Mesenchymal stem cell (in vitro differentiated cells and primary cell): Measurements from ENCODE around the gene WWOX.

Source experiments
- DNase-seq: peaks from one replicate; pipeline ENCODE4 v3.0.0-alpha.2; 2013
- H2AFZ ChIP-seq: one replicate; pipeline ENCODE4 v1.6.1; 2013; ENCODE audit warnings: low read depth, mild to moderate bottlenecking, control low read depth, inconsistent platforms, low read length, moderate library complexity
- H2AK5ac ChIP-seq: 2 replicates; pipeline ENCODE4 v1.6.1; 2013; ENCODE audit warnings: low read length, moderate library complexity, mild to moderate bottlenecking, inconsistent platforms; ENCODE audit not compliant: severe bottlenecking
- H2BK120ac ChIP-seq: one replicate; pipeline ENCODE4 v1.6.1; 2013; ENCODE audit warnings: low read depth, mild to moderate bottlenecking, inconsistent platforms, low read length, moderate library complexity
- H2BK12ac ChIP-seq, 2 experiments: one replicate each; pipeline ENCODE4 v1.6.1; 2013; ENCODE audit warnings: inconsistent platforms in 2 of 2, low read length in 2 of 2, mild to moderate bottlenecking in 2 of 2, moderate library complexity in 2 of 2, control low read depth in 1 of 2
- H2BK15ac ChIP-seq: one replicate; pipeline ENCODE4 v1.6.1; 2013; ENCODE audit warnings: mild to moderate bottlenecking, low read depth, inconsistent platforms; ENCODE audit not compliant: poor library complexity, severe bottlenecking
- H2BK5ac ChIP-seq: 2 replicates; pipeline ENCODE4 v1.6.1; 2013; ENCODE audit warnings: low read depth, mild to moderate bottlenecking, low read length, control low read depth, inconsistent platforms; ENCODE audit not compliant: poor library complexity, severe bottlenecking
- H3K14ac ChIP-seq, 2 experiments: one replicate each; pipeline ENCODE4 v1.6.1; 2013; ENCODE audit warnings: inconsistent platforms in 2 of 2, low read length in 2 of 2, control low read depth in 1 of 2, mild to moderate bottlenecking in 1 of 2, moderate library complexity in 1 of 2
- H3K18ac ChIP-seq, 2 experiments: one replicate each; pipeline ENCODE4 v1.6.1; 2013; ENCODE audit warnings: inconsistent platforms in 2 of 2, low read length in 2 of 2, control low read depth in 1 of 2, low read depth in 1 of 2, mild to moderate bottlenecking in 1 of 2
- H3K23ac ChIP-seq, 2 experiments: one replicate each; pipeline ENCODE4 v1.6.1; 2013; ENCODE audit warnings: inconsistent platforms in 2 of 2, low read length in 2 of 2, mild to moderate bottlenecking in 2 of 2, moderate library complexity in 2 of 2, control low read depth in 1 of 2
- H3K27ac ChIP-seq: 2 replicates; pipeline ENCODE4 v1.5.1; 2013; ENCODE audit warnings: mild to moderate bottlenecking, moderate library complexity, low read length, control low read depth, inconsistent platforms; ENCODE audit not compliant: poor library complexity, severe bottlenecking
- H3K27me3 ChIP-seq, 2 experiments: 2 replicates each; pipeline versions ENCODE4 v1.6.1 to v1.7.0; 2013; ENCODE audit warnings: low read length in 2 of 2, mild to moderate bottlenecking in 2 of 2, moderate library complexity in 2 of 2, control low read depth in 1 of 2, inconsistent platforms in 1 of 2; ENCODE audit not compliant: control insufficient read depth in 1 of 2, insufficient read depth in 1 of 2
- H3K36me3 ChIP-seq, 2 experiments: 2 replicates each; pipeline versions ENCODE4 v1.6.1 to v1.7.0; 2013; ENCODE audit warnings: low read length in 2 of 2, control low read depth in 1 of 2, inconsistent platforms in 1 of 2, low read depth in 1 of 2, mild to moderate bottlenecking in 1 of 2; ENCODE audit not compliant: insufficient read depth in 2 of 2, control insufficient read depth in 1 of 2
- H3K4ac ChIP-seq, 2 experiments: one replicate each; pipeline ENCODE4 v1.6.1; 2013; ENCODE audit warnings: inconsistent platforms in 2 of 2, low read length in 2 of 2, mild to moderate bottlenecking in 2 of 2, moderate library complexity in 2 of 2, control low read depth in 1 of 2, low read depth in 1 of 2
- H3K4me1 ChIP-seq: 2 replicates; pipeline ENCODE4 v1.6.1; 2013; ENCODE audit warnings: low read depth, low read length, control low read depth; ENCODE audit not compliant: control insufficient read depth, insufficient read depth
- H3K4me2 ChIP-seq: 2 replicates; pipeline ENCODE4 v1.6.1; 2013; ENCODE audit warnings: low read length, mild to moderate bottlenecking, inconsistent platforms; ENCODE audit not compliant: poor library complexity, severe bottlenecking
- H3K4me3 ChIP-seq, 2 experiments: 2 replicates each; pipeline versions ENCODE4 v1.5.1 to v1.7.0; 2013; ENCODE audit warnings: low read length in 2 of 2, mild to moderate bottlenecking in 2 of 2, control low read depth in 1 of 2, low read depth in 1 of 2; ENCODE audit not compliant: insufficient read depth in 1 of 2
- H3K79me1 ChIP-seq: replicated peaks from 2 replicates; pipeline ENCODE4 v1.6.1; 2013; ENCODE audit warnings: mild to moderate bottlenecking, control low read depth, low read length, inconsistent platforms; ENCODE audit not compliant: poor library complexity, severe bottlenecking
- H3K9ac ChIP-seq: 2 replicates; pipeline ENCODE4 v1.7.0; 2013; ENCODE audit warnings: mild to moderate bottlenecking, low read length, moderate library complexity
- H3K9me3 ChIP-seq: 2 replicates; pipeline ENCODE4 v1.7.0; 2013; ENCODE audit warnings: mild to moderate bottlenecking, low read length; ENCODE audit not compliant: control insufficient read depth
- H4K8ac ChIP-seq: one replicate; pipeline ENCODE4 v1.6.1; 2013; ENCODE audit warnings: inconsistent platforms, mild to moderate bottlenecking, low read length, moderate library complexity
- H4K91ac ChIP-seq: one replicate; pipeline ENCODE4 v1.6.1; 2013; ENCODE audit warnings: mild to moderate bottlenecking, low read length, inconsistent platforms
- whole genome bisulfite sequencing: methylation state at CpG from one replicate; pipeline ENCODE4 v1.1.7; 2013; ENCODE audit warnings: mixed read lengths; 5-methylcytosine and 5-hydroxymethylcytosine counted together

WWOX gene

DNA sequence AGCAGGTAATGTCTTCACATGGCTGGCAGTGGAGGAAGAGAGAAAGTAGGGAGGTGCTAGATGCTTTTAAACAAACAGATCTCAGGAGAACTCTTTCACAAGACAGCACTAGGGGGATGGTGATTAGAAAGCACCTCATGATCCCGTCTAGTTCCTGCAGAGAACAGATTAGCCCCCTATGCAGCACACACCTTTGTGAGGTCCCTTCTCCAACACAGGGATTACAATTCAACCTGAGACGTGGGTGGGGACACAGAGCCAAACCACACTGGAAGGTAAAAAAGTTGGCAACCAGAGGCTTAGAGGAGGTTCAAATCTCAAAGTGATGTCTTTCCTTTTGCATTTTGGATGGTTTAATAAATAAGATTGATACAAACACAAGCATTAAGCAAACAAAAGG lies 394.7 kb downstream of the WWOX start:
- no peaks in the 10 kb centered on the region for H3K9me3 ChIP-seq
- H4K91ac ChIP-seq, result no peak overlapping the region
- WGBS, result 86% methylated on average over 1 of the region's 2 CpGs
- no peak overlapping the region for H2BK120ac ChIP-seq
- DNase-seq, result no peak
- H3K9ac ChIP-seq, result no peak overlapping the region
- H3K27me3 ChIP-seq, result no peaks in the 10 kb centered on the region
- H4K8ac ChIP-seq, result no peak overlapping the region
- H2AFZ ChIP-seq, result no peak overlapping the region
- no peak overlapping the region for H3K23ac ChIP-seq
- no peak overlapping the region for H2AK5ac ChIP-seq
- H3K79me1 ChIP-seq, result no peaks in the 10 kb centered on the region
- H2BK15ac ChIP-seq, result no peak overlapping the region
- H3K4me3 ChIP-seq, result no peak overlapping the region
- H3K18ac ChIP-seq, result no peak overlapping the region
- H3K4me1 ChIP-seq, result peaks cover 2% of the 10 kb centered on the region
- no peak overlapping the region for H3K27ac ChIP-seq
- no peak overlapping the region for H3K4me2 ChIP-seq
- H2BK12ac ChIP-seq, result no peak overlapping the region
- no peak overlapping the region for H3K4ac ChIP-seq
- no peaks in the 10 kb centered on the region for H3K36me3 ChIP-seq
- no peak overlapping the region for H2BK5ac ChIP-seq
- no peak overlapping the region for H3K14ac ChIP-seq

DNA sequence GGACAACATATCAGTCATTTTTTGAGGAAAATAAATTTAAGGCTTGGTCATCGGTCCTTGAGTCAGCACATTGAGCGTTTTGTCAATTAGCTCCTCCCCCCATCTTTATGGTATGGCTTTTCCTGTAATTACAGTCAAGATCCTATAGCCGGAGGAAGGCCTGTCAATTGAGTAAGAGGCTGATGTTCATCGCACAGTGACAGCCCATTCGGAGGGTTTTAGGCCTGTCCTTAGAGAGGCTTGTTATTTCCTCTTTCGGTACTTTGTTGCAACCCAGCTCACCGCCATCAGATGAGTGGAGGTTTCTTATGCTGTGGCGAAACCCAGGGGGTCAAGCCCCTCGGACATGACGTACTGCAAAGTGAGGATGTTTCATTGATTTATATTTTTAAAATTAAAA lies 395.2 kb downstream of the WWOX start:
- H3K9ac ChIP-seq, result no peak overlapping the region
- H3K4me3 ChIP-seq, result no peak overlapping the region
- no peak overlapping the region for H3K4ac ChIP-seq
- no peak overlapping the region for H2BK5ac ChIP-seq
- no peak overlapping the region for H2AK5ac ChIP-seq
- no peak overlapping the region for H2BK12ac ChIP-seq
- H3K27me3 ChIP-seq, result no peaks in the 10 kb centered on the region
- H3K18ac ChIP-seq, result no peak overlapping the region
- H3K9me3 ChIP-seq, result no peaks in the 10 kb centered on the region
- H4K91ac ChIP-seq, result no peak overlapping the region
- H3K23ac ChIP-seq, result no peak overlapping the region
- DNase-seq, result no peak
- WGBS, result 88% methylated on average over 5 of the region's 10 CpGs
- no peak overlapping the region for H4K8ac ChIP-seq
- H2BK120ac ChIP-seq, result no peak overlapping the region
- no peaks in the 10 kb centered on the region for H3K36me3 ChIP-seq
- H3K14ac ChIP-seq, result no peak overlapping the region
- H3K27ac ChIP-seq, result no peak overlapping the region
- H3K79me1 ChIP-seq, result no peaks in the 10 kb centered on the region
- H2BK15ac ChIP-seq, result no peak overlapping the region
- H3K4me2 ChIP-seq, result no peak overlapping the region
- no peak overlapping the region for H2AFZ ChIP-seq
- peaks cover 2% of the 10 kb centered on the region for H3K4me1 ChIP-seq

DNA sequence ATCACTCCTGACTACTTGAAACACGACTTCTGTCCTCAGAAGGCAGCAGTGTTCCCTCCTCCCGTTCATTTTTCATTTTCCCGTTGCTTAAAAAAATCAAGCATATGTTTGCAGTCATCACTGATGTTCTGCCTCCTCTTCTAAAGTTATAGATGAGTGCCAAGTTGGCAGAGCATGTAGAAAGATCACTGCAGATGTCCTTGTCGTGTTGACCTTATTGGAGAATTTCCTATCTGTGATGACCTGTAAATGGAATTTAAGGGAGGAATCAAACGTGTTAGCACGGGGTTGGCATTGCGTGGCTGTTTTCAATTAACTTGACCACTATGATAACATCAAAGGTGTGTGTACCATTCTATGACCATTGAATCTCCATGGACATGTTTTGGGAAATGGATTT lies 396.7 kb downstream of the WWOX start:
- no peak overlapping the region for H2AK5ac ChIP-seq
- H3K4me3 ChIP-seq, result no peak overlapping the region
- no peak overlapping the region for H2BK15ac ChIP-seq
- no peaks in the 10 kb centered on the region for H3K36me3 ChIP-seq
- no peak overlapping the region for H4K8ac ChIP-seq
- H4K91ac ChIP-seq, result no peak overlapping the region
- no peak overlapping the region for H3K4ac ChIP-seq
- no peak overlapping the region for H3K14ac ChIP-seq
- no peaks in the 10 kb centered on the region for H3K79me1 ChIP-seq
- peaks cover 5% of the 10 kb centered on the region for H3K4me1 ChIP-seq
- H2BK5ac ChIP-seq, result no peak overlapping the region
- H3K9ac ChIP-seq, result no peak overlapping the region
- WGBS, result 100% methylated on average over 4 of the region's 7 CpGs
- no peak overlapping the region for H3K18ac ChIP-seq
- H2BK12ac ChIP-seq, result no peak overlapping the region
- H3K23ac ChIP-seq, result no peak overlapping the region
- DNase-seq, result no peak
- no peaks in the 10 kb centered on the region for H3K9me3 ChIP-seq
- H2AFZ ChIP-seq, result no peak overlapping the region
- H3K27me3 ChIP-seq, result no peaks in the 10 kb centered on the region
- H2BK120ac ChIP-seq, result no peak overlapping the region
- no peak overlapping the region for H3K27ac ChIP-seq
- no peak overlapping the region for H3K4me2 ChIP-seq

DNA sequence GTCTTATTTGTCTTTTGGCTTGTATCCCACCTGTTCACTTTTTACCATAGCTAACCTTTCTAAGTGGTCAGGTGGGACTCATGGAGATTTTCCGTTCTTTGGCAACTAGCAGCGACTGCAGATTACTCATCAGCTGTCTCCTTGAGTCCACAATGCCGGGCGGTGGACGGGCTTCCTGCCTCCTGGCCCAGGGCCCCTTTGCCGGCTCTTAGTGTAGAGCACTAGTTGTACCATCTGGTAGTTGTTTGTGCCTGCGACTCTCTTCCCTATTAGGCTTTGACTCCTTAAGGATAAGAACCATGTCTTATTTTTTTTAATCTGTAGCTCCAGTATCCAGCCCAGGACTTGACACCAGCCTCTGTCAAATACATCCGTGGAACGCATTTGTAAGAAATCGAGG lies 399.9 kb downstream of the WWOX start:
- Histone ChIP-seq H3K27ac (no peak overlapping the region), H3K18ac (no peak overlapping the region), H4K8ac (no peak overlapping the region), H2BK120ac (no peak overlapping the region), H3K4ac (no peak overlapping the region), H2AFZ (no peak overlapping the region), H4K91ac (no peak overlapping the region), H3K9ac (no peak overlapping the region), H3K14ac (no peak overlapping the region), H3K27me3 (no peaks in the 10 kb centered on the region), H2BK15ac (no peak overlapping the region), H3K4me3 (no peak overlapping the region), H3K4me2 (no peak overlapping the region), H3K36me3 (no peaks in the 10 kb centered on the region), H2BK12ac (no peak overlapping the region), H3K79me1 (peaks cover 1% of the 10 kb centered on the region), H2BK5ac (no peak overlapping the region), H3K4me1 (peaks cover 5% of the 10 kb centered on the region), H3K23ac (no peak overlapping the region), H2AK5ac (no peak overlapping the region), H3K9me3 (no peaks in the 10 kb centered on the region)
- no peak for DNase-seq
- WGBS, result 93% methylated on average over 10 of the region's 10 CpGs
